GM23338 (cell line): Measurements from ENCODE around the gene CAPS. TPM values are rescaled to one million over a fixed set of nuclear protein-coding genes. Genes with fewer than 3 reads are reported as not detected.
"Not testable (repeated sequence)": the region's sequence is repeated elsewhere in the genome, so short reads cannot be mapped to it uniquely, and the experiment has no call there.

Experiments used
- ATAC-seq: fragments of 200-7000 bp; cut with Tn5 transposase; 3 replicates; pipeline ENCODE4 v1.9.1; 2020
- DNase-seq: peaks from one replicate; pipeline ENCODE4 v3.0.0-alpha.2; 2015; ENCODE audit warnings: low spot score
- H2AFZ ChIP-seq: fragments of 200-600 bp; sonication (generic); 2 replicates; pipeline ENCODE4 v1.8.0; 2016; ENCODE audit warnings: antibody characterized with exemption, mild to moderate bottlenecking, moderate library complexity
- H3F3A ChIP-seq: fragments of 200-600 bp; sonication (generic); replicated peaks from 2 replicates; pipeline ENCODE4 v1.8.0; 2017; ENCODE audit warnings: antibody characterized with exemption, mixed run types, low read depth
- H3K27ac ChIP-seq: fragments of 200-600 bp; sonication (generic); 2 replicates; pipeline ENCODE4 v1.6.1; 2016; ENCODE audit warnings: low read depth
- H3K27me3 ChIP-seq: fragments of 200-600 bp; sonication (generic); 2 replicates; pipeline ENCODE4 v1.8.0; 2016; ENCODE audit warnings: mild to moderate bottlenecking, mixed run types, moderate library complexity; ENCODE audit not compliant: insufficient read depth
- H3K36me3 ChIP-seq: fragments of 200-600 bp; sonication (generic); 2 replicates; pipeline ENCODE4 v1.8.0; 2016; ENCODE audit warnings: mild to moderate bottlenecking; ENCODE audit not compliant: insufficient read depth
- H3K4me1 ChIP-seq: fragments of 200-600 bp; sonication (generic); 2 replicates; pipeline ENCODE4 v1.8.0; 2016; ENCODE audit warnings: mild to moderate bottlenecking, moderate library complexity; ENCODE audit not compliant: insufficient read depth
- H3K4me2 ChIP-seq: fragments of 200-600 bp; sonication (generic); 2 replicates; pipeline ENCODE4 v1.7.1; 2017; ENCODE audit warnings: mixed run types
- H3K4me3 ChIP-seq: fragments of 200-600 bp; sonication (generic); 2 replicates; pipeline ENCODE4 v1.6.1; 2016; ENCODE audit warnings: mixed run types
- H3K79me2 ChIP-seq: fragments of 200-600 bp; sonication (generic); replicated peaks from 2 replicates; pipeline ENCODE4 v1.8.0; 2017; ENCODE audit warnings: mild to moderate bottlenecking; ENCODE audit not compliant: insufficient read depth
- H3K9me2 ChIP-seq: fragments of 200-600 bp; sonication (generic); 2 replicates; pipeline ENCODE4 v1.8.0; 2017; ENCODE audit not compliant: insufficient read depth
- H4K20me1 ChIP-seq: fragments of 200-600 bp; sonication (generic); replicated peaks from 2 replicates; pipeline ENCODE4 v1.8.0; 2017; ENCODE audit warnings: mild to moderate bottlenecking; ENCODE audit not compliant: insufficient read depth
- H3K27ac Mint-ChIP-seq: 2 replicates; pipeline ENCODE4 v1.8.0; 2020; ENCODE audit warnings: inconsistent platforms, mild to moderate bottlenecking, moderate library complexity, mixed read lengths
- H3K27me3 Mint-ChIP-seq: 3 replicates; pipeline ENCODE4 v1.8.0; 2022; ENCODE audit warnings: low read depth, mild to moderate bottlenecking, moderate library complexity, mixed read lengths, inconsistent platforms; ENCODE audit not compliant: insufficient read depth, poor library complexity
- H3K36me3 Mint-ChIP-seq: 3 replicates; pipeline ENCODE4 v1.8.0; 2021; ENCODE audit warnings: low read depth, mild to moderate bottlenecking, inconsistent platforms, moderate library complexity, mixed read lengths
- H3K4me1 Mint-ChIP-seq: 3 replicates; pipeline ENCODE4 v1.8.0; 2020; ENCODE audit warnings: mild to moderate bottlenecking, inconsistent platforms, mixed read lengths
- H3K4me3 Mint-ChIP-seq: 3 replicates; pipeline ENCODE4 v1.8.0; 2021; ENCODE audit warnings: moderate library complexity, mild to moderate bottlenecking, inconsistent platforms, mixed read lengths
- H3K9me3 Mint-ChIP-seq: 3 replicates; pipeline ENCODE4 v1.8.0; 2020; ENCODE audit warnings: moderate library complexity, mild to moderate bottlenecking, inconsistent platforms, mixed read lengths
- EZH2 ChIP-seq: fragments of 200-600 bp; sonication (generic); IDR thresholded peaks from one replicate; pipeline ENCODE4 v1.8.0; 2017; ENCODE audit warnings: antibody characterized with exemption, mild to moderate bottlenecking, low read depth; ENCODE audit not compliant: unreplicated experiment
- EZH2phosphoT487 ChIP-seq: fragments of 200-600 bp; sonication (generic); IDR thresholded peaks from one replicate; pipeline ENCODE4 v1.8.1; 2018; ENCODE audit warnings: antibody characterized with exemption; ENCODE audit not compliant: unreplicated experiment
- NANOG ChIP-seq: IDR thresholded peaks from 2 replicates; pipeline ENCODE4 v1.6.1; 2016; ENCODE audit warnings: antibody characterized with exemption, borderline replicate concordance
- POLR2AphosphoS5 ChIP-seq: IDR thresholded peaks from 2 replicates; pipeline ENCODE4 v1.6.1; 2016; ENCODE audit warnings: antibody characterized with exemption, low read depth
- ZNF114 ChIP-seq: fragments of 250-450 bp; sonication (Bioruptor Pico); IDR thresholded peaks from 2 replicates; pipeline ENCODE4 v1.5.0; 2020; ENCODE audit warnings: mild to moderate bottlenecking, moderate library complexity
- ZNF331 ChIP-seq: fragments of 250-450 bp; sonication (Bioruptor Pico); IDR thresholded peaks from 2 replicates; pipeline ENCODE4 v1.5.0; 2020; ENCODE audit warnings: low read depth, mild to moderate bottlenecking, moderate library complexity
- polyA plus RNA-seq: library from polyadenylated mRNA; unstranded; fragments of >200 nt; fragmentation: Nextera tagmentation; extraction: Ambion mirVana; gene quantifications from 2 replicates; pipeline ENCODE4 v1.2.1, GENCODE V29; 2016
- total RNA-seq: library from RNA; depleted of rRNA; stranded (reverse); fragments of >200 nt; shearing (Covaris generic); gene quantifications from 2 replicates; pipeline ENCODE4 v1.2.3, GENCODE V29; 2014
- TF ChIP-seq, protein P1 (sequence below): fragments of 250-450 bp; sonication (Bioruptor Pico); IDR thresholded peaks from 2 replicates; pipeline ENCODE4 v1.5.0; 2020; ENCODE audit warnings: mild to moderate bottlenecking, moderate library complexity
- TF ChIP-seq, protein P2 (sequence below), 2 experiments: fragments of 200-600 bp in 1 of 2; sonication (generic) in 1 of 2; conservative IDR thresholded peaks; 2 replicates each; pipeline versions ENCODE4 v1.5.1 to v1.6.1; 2016 to 2017; ENCODE audit warnings: antibody characterized with exemption in 2 of 2, low read depth in 2 of 2, mild to moderate bottlenecking in 2 of 2, moderate library complexity in 1 of 2
- TF ChIP-seq, protein P3 (sequence below): IDR thresholded peaks from 2 replicates; pipeline ENCODE4 v1.6.1; 2016; ENCODE audit warnings: antibody characterized with exemption
- TF ChIP-seq, protein P4 (sequence below): IDR thresholded peaks from one replicate; pipeline ENCODE4 v1.6.1; 2018; ENCODE audit warnings: antibody characterized with exemption; ENCODE audit not compliant: unreplicated experiment

CAPS gene
- total and polyA plus RNA-seq, 2 experiments from 2014 or later = 1.5 to 3.2 TPM

DNA sequence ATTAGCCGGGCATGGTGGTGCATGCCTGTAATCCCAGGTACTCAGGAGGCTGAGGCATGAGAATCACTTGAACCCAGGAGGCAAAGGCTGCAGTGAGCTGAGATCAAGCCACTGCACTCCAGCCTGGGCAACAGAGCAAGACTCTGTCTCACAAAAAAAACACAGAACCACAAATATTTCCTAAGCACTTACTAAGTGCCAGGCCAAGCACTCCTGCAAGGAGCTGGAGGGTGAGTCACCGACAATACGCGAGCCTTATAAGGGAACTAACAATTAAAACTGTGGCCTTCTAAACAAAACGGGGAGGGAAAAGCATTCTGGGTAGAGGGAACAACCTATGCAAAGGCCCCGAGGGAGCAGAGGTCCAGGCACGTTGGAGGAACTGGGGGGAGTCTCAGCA is 39.6 kb upstream of the CAPS start:
- not testable (repeated sequence) for ATAC-seq, H3K27ac Mint-ChIP-seq, DNase-seq, H3K27ac ChIP-seq, H3K79me2 ChIP-seq, H3K36me3 Mint-ChIP-seq, H3K9me2 ChIP-seq, H3K4me2 ChIP-seq, H4K20me1 ChIP-seq, H2AFZ ChIP-seq, H3K4me3 Mint-ChIP-seq, H3K36me3 ChIP-seq, H3K4me1 ChIP-seq, H3K4me3 ChIP-seq, H3K4me1 Mint-ChIP-seq, H3K9me3 Mint-ChIP-seq, H3F3A ChIP-seq, H3K27me3 Mint-ChIP-seq, H3K27me3 ChIP-seq

DNA sequence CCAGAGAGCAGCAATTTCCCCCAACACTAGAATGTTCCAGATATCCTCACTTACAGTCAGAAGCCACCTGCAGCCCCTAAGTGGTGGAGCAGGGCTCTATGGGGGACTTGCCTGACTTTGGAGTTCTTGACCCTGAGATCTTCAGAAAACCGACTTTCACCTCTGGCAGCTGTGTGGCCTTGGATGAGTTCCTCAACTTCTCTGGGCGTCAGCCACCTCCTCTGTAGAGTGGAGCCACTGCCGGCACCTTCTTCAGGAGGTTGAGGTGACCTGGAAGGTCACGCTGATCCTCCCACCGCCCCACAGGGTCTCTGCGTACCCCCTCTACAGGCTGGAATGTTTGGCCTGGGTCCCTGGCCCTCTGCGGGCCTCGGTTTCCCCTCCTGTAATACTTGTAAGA is 36.6 kb upstream of the CAPS start:
- H4K20me1 ChIP-seq = no peaks in the 10 kb centered on the region
- TF ChIP-seq NANOG (no peak), EZH2phosphoT487 (no peak), POLR2AphosphoS5 (no peak), ZNF114 (no peak), EZH2 (no peak), ZNF331 (CRISPR knock-in tag) (no peak)
- TF ChIP-seq, protein P1, sequence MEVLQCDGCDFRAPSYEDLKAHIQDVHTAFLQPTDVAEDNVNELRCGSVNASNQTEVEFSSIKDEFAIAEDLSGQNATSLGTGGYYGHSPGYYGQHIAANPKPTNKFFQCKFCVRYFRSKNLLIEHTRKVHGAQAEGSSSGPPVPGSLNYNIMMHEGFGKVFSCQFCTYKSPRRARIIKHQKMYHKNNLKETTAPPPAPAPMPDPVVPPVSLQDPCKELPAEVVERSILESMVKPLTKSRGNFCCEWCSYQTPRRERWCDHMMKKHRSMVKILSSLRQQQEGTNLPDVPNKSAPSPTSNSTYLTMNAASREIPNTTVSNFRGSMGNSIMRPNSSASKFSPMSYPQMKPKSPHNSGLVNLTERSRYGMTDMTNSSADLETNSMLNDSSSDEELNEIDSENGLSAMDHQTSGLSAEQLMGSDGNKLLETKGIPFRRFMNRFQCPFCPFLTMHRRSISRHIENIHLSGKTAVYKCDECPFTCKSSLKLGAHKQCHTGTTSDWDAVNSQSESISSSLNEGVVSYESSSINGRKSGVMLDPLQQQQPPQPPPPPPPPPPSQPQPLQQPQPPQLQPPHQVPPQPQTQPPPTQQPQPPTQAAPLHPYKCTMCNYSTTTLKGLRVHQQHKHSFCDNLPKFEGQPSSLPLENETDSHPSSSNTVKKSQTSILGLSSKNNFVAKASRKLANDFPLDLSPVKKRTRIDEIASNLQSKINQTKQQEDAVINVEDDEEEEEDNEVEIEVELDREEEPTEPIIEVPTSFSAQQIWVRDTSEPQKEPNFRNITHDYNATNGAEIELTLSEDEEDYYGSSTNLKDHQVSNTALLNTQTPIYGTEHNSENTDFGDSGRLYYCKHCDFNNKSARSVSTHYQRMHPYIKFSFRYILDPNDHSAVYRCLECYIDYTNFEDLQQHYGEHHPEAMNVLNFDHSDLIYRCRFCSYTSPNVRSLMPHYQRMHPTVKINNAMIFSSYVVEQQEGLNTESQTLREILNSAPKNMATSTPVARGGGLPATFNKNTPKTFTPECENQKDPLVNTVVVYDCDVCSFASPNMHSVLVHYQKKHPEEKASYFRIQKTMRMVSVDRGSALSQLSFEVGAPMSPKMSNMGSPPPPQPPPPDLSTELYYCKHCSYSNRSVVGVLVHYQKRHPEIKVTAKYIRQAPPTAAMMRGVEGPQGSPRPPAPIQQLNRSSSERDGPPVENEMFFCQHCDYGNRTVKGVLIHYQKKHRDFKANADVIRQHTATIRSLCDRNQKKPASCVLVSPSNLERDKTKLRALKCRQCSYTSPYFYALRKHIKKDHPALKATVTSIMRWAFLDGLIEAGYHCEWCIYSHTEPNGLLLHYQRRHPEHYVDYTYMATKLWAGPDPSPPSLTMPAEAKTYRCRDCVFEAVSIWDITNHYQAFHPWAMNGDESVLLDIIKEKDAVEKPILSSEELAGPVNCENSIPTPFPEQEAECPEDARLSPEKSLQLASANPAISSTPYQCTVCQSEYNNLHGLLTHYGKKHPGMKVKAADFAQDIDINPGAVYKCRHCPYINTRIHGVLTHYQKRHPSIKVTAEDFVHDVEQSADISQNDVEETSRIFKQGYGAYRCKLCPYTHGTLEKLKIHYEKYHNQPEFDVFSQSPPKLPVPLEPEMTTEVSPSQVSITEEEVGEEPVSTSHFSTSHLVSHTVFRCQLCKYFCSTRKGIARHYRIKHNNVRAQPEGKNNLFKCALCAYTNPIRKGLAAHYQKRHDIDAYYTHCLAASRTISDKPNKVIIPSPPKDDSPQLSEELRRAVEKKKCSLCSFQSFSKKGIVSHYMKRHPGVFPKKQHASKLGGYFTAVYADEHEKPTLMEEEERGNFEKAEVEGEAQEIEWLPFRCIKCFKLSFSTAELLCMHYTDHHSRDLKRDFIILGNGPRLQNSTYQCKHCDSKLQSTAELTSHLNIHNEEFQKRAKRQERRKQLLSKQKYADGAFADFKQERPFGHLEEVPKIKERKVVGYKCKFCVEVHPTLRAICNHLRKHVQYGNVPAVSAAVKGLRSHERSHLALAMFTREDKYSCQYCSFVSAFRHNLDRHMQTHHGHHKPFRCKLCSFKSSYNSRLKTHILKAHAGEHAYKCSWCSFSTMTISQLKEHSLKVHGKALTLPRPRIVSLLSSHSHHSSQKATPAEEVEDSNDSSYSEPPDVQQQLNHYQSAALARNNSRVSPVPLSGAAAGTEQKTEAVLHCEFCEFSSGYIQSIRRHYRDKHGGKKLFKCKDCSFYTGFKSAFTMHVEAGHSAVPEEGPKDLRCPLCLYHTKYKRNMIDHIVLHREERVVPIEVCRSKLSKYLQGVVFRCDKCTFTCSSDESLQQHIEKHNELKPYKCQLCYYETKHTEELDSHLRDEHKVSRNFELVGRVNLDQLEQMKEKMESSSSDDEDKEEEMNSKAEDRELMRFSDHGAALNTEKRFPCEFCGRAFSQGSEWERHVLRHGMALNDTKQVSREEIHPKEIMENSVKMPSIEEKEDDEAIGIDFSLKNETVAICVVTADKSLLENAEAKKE (CRISPR knock-in tag) = no peak
- TF ChIP-seq, protein P2, sequence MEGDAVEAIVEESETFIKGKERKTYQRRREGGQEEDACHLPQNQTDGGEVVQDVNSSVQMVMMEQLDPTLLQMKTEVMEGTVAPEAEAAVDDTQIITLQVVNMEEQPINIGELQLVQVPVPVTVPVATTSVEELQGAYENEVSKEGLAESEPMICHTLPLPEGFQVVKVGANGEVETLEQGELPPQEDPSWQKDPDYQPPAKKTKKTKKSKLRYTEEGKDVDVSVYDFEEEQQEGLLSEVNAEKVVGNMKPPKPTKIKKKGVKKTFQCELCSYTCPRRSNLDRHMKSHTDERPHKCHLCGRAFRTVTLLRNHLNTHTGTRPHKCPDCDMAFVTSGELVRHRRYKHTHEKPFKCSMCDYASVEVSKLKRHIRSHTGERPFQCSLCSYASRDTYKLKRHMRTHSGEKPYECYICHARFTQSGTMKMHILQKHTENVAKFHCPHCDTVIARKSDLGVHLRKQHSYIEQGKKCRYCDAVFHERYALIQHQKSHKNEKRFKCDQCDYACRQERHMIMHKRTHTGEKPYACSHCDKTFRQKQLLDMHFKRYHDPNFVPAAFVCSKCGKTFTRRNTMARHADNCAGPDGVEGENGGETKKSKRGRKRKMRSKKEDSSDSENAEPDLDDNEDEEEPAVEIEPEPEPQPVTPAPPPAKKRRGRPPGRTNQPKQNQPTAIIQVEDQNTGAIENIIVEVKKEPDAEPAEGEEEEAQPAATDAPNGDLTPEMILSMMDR (conservative IDR thresholded peaks at IDR 0.05; ENCODE audit: low read depth in 2 of 2) = no peak
- TF ChIP-seq, protein P3, sequence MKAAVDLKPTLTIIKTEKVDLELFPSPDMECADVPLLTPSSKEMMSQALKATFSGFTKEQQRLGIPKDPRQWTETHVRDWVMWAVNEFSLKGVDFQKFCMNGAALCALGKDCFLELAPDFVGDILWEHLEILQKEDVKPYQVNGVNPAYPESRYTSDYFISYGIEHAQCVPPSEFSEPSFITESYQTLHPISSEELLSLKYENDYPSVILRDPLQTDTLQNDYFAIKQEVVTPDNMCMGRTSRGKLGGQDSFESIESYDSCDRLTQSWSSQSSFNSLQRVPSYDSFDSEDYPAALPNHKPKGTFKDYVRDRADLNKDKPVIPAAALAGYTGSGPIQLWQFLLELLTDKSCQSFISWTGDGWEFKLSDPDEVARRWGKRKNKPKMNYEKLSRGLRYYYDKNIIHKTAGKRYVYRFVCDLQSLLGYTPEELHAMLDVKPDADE = no peak
- TF ChIP-seq, protein P4, sequence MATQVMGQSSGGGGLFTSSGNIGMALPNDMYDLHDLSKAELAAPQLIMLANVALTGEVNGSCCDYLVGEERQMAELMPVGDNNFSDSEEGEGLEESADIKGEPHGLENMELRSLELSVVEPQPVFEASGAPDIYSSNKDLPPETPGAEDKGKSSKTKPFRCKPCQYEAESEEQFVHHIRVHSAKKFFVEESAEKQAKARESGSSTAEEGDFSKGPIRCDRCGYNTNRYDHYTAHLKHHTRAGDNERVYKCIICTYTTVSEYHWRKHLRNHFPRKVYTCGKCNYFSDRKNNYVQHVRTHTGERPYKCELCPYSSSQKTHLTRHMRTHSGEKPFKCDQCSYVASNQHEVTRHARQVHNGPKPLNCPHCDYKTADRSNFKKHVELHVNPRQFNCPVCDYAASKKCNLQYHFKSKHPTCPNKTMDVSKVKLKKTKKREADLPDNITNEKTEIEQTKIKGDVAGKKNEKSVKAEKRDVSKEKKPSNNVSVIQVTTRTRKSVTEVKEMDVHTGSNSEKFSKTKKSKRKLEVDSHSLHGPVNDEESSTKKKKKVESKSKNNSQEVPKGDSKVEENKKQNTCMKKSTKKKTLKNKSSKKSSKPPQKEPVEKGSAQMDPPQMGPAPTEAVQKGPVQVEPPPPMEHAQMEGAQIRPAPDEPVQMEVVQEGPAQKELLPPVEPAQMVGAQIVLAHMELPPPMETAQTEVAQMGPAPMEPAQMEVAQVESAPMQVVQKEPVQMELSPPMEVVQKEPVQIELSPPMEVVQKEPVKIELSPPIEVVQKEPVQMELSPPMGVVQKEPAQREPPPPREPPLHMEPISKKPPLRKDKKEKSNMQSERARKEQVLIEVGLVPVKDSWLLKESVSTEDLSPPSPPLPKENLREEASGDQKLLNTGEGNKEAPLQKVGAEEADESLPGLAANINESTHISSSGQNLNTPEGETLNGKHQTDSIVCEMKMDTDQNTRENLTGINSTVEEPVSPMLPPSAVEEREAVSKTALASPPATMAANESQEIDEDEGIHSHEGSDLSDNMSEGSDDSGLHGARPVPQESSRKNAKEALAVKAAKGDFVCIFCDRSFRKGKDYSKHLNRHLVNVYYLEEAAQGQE = no peak

More for the DNA sequence above, 36.6 kb upstream of the CAPS start:
- H3K36me3 Mint-ChIP-seq = no peaks in the 10 kb centered on the region
- Histone ChIP-seq H3K4me2 (no peak overlapping the region), H3K4me1 (peaks cover 14% of the 10 kb centered on the region; the same call in 1 of the 2 replicates), H3K9me2 (no peaks in the 10 kb centered on the region), H3F3A (no peaks in the 10 kb centered on the region), H3K4me3 (no peak overlapping the region), H3K27ac (no peak overlapping the region), H3K27me3 (no peaks in the 10 kb centered on the region), H3K36me3 (no peaks in the 10 kb centered on the region), H2AFZ (no peak overlapping the region), H3K79me2 (no peaks in the 10 kb centered on the region)
- no peaks in the 10 kb centered on the region; the same call in 2 of the 3 replicates for H3K9me3 Mint-ChIP-seq
- H3K4me3 Mint-ChIP-seq = no peak overlapping the region
- no peak for DNase-seq
- H3K27ac Mint-ChIP-seq = no peak overlapping the region
- no peak for ATAC-seq
- peaks cover 12% of the 10 kb centered on the region for H3K4me1 Mint-ChIP-seq
- peaks cover 5% of the 10 kb centered on the region for H3K27me3 Mint-ChIP-seq
